ENCODE measurements around the gene OR5H6.
"Not testable (repeated sequence)": the region's sequence is repeated elsewhere in the genome, so short reads cannot be mapped to it uniquely, and the experiment has no call there.

Gene OR5H6

DNA sequence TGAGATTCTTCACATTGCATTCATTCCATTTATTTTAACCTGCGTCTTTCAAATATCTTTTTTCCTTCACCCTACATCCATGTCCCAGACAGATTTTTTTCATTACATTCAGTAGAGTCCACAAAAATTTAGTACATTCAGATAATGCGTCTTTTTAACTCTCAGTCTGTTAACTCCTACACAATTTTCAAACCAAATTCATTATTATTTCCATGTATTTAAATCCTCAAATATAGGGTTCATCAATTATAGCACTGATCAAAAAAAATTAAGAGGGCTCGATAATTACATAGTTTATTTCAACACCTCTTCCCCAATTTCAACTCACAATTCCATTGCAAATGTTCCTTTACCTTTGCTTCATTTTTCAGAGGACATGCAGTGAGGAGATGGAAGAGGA is at the start of gene OR5H6:
OR5H6 (plus strand) TSS at position 301 of the 400 bp plus-strand sequence; CDS start at position 390, 89 bp downstream.
- DNase-seq, result no peak

DNA sequence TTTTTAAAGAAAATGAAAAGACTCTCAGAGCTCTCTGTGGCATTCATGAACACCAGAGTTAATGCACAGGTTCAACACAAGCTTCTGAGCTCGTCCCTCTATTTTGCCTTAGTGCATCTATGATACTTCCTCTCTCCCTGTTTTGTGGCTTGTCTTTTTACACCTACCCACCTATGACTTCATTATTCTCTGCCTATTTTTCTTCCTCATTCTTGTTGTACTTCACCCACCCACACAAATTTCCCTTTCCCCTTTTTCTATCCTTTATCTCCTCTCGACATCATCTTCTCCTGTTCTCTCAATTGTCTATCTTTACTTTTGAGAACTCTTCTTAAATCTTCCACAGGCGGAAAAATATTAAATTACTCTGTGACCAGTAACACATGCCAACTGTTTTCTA is 49.0 kb upstream of the OR5H6 start:
- no peak for DNase-seq

DNA sequence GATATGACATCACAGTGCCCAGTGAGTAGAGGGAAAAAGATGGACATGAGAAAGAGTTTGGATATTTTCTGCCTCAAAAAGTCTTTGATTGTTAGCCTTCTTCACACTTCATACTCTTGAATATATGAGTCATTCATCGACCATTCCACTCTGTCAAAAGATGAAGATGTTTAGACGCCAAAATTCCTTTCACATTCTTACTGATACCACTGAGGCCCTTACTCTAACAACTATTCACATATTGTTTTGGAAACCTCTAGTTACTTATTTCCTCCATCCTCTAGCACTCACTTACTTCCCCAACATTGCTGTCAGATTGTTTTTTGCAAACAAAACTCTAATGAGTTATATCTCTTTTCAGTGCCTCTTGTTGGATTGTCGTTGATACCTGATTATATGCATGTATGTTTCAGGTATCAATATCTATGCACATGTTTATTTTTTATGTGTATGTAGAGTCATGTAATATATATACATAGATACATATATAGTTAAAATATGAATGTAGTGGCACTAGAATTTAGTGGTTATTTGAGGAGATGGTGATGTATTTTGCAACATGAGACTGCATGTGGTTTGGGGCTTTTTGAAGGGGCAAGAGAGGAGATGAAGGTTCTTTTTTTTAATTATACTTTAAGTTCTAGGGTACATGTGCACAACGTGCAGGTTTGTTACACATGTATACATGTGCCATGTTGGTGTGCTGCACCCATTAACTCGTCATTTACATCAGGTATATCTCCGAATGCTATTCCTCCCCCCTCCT is 40.0 kb upstream of the OR5H6 start:
- no peak for DNase-seq

DNA sequence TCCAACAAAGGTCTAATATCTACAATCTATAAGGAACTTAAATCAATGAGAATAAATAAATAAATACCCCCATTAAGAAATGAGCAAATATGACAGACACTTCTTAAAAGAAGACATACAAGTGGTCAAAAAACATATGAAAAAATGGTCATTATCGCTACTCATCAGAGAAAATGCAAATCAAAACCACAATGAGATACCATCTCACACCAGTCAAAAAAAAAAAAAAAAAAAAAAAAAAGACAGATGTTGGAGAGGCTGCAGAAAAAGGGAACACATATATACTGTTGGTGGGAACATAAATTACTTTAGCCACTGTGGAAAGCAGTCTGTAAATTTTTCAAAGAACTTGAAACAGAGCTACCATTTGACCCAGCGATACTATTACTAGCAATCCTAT is 31.6 kb upstream of the OR5H6 start:
- DNase-seq, result no peak

DNA sequence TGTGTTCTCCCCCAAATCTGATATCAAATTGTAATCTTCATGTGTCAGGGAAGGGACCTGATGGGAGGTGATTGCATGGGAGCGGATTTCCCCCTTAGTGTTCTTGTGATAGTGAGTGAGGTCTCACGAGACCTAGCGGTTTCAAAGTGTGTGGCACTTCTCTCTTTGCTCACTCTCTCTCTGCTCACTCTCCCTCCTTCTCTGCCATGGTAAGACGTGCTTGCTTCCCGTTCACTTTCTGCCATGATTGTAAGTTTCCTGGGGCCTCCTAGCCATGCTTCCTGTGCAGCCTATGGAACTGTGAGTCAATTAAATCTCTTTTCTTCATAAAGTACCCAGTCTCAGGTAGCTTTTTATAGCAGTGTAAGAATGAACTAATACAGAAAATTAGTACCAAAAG is 30.6 kb upstream of the OR5H6 start:
- no peak for DNase-seq

DNA sequence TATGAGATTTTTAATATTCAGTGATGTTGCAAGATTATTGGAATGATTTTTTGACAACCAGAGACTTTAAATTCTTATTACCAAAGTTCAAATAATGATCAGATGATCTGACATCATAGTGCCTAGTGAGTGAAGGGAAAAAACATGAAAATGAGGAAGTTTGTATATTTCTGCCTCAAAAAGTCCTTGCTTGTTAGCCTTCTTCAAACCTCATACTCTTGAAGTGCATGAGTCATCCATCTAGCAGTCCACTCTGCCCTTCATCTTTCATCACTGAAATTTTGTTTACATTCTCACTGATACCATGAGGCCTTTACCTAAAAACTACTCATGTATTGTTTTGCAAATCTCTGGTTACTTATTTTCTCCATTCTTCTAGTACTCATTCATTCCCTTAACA is 23.9 kb upstream of the OR5H6 start:
- no peak for DNase-seq

DNA sequence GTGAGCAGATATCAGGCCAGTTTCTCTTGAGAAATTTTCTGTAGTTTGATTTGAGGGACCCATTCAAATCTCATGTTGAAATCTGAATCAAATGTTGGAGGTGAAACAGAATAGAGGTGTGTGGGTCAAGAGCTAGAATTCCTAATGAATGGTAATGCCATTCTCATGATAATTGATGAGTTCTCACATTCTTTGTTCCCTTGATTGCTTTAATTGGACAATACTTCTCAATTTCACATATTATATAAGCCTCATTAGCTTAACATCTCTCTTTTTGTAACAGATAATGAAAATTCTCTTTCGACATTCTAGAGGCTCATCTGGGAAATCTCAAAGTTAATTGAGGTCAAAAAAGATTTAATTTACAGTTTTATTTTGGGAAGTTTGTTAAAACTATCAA is 21.9 kb upstream of the OR5H6 start:
- no peak for DNase-seq

DNA sequence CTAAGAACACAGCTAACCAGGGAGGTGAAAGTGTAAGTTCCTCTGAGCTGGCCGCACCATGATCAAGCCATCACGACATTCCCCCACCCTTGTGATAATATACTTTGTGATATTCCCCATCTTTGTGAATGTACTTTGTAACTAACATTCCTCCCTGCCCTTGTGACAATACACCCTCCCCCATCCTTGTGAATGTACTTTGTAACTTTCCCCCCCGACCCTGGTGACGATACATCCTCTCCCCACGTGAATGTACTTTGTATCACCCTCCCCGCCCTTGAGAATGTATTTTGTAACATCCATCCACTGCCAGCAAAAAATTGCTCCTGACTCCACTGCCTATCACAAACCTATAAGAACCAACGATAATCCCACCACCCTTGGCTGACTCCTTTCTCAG is 20.2 kb upstream of the OR5H6 start:
- no peak for DNase-seq

DNA sequence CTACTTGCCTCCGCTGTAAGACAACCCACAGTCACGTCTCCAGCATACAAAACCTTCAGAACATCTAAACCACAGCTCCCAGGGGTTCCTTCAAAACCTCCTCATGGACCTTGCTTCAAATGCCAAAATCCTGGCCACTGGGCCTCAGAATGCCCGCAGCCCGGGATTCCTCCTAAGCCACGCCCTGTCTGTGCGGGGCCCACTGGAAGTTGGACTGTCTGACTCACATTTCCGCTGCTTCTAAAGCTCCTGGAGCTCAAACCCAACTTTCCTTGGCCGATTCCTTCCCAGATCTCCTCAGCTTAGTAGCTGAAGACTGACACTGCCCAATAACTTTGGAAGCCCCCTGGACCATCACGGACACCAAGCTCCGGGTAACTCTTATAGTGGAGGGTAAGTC is 17.9 kb upstream of the OR5H6 start:
- DNase-seq, result no peak

DNA sequence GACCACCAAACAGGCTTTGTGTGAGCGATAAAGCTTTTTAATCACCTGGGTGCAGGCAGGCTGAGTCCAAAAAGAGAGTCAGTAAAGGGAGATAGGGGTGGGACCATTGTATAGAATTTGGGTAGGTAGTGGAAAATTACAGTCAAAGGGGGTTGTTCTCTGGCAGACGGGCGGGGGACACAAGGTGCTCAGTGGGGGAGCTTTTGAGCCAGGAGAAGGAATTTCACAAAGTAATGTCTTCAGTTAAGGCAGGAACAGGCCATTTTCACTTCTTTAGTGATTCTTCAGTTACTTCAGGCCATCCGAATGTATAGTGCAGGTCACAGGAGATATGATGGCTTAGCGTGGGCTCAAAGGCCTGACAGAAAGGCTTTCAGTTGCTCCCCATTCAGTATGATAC is 8.0 kb upstream of the OR5H6 start:
- not testable (repeated sequence) for DNase-seq

DNA sequence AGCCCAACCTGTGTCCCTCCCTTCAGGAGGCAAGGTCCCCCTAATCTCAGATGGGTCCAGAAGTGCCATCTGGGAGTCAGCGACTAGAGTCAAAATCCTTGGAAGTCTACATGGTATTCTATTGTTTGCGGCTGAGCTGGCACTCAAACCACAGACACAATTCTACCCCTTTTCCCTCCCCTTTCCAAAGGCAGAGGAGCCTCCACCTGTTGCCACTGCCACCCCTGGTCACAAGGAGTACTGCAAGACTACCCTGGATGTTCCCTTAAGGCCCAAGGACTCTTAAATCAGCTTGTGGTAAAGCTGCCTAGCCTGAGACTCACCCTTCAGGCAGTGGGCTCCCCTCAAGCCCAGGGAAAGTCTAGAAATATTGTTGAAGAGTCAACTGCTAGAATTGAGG is 4.3 kb upstream of the OR5H6 start:
- DNase-seq, result peak; percentile 33

DNA sequence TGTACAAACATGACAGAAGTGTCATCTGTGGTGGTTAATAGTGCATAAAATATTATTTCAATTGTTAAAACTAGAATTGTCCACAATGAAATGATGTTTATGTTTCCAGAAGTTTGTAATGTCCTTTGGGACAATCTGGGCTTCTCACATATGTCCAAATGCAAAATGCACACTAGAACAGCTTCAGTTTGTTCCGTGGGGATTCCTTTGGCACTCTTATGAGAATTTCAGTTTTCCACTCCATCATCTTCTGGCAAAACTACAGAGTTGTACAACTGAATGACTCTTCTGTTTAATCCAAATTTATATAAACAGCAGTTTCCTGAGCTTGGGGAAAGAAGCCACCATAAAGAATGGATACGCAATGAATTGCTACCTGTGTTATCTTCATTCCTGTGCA is 2.0 kb upstream of the OR5H6 start:
- no peak for DNase-seq

DNA sequence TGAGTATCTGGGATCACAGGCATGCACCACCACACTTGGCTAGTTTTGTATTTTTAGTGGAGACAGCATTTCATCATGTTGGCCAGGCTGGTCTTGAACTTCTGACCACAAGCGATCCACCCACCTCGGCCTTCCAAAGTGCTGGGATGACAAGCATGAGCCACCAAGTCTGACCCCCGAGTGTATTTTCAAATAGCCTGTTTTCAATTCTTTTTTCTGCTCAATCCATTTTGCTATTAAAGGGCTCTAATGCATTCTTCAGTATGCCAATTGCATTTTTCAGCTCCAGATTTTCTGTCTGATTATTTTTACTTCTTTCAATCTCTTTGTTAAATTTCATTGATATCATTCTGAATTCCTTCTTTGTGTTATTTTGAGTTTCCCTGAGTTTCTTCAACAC is 5.8 kb downstream of the OR5H6 start:
- DNase-seq, result no peak

DNA sequence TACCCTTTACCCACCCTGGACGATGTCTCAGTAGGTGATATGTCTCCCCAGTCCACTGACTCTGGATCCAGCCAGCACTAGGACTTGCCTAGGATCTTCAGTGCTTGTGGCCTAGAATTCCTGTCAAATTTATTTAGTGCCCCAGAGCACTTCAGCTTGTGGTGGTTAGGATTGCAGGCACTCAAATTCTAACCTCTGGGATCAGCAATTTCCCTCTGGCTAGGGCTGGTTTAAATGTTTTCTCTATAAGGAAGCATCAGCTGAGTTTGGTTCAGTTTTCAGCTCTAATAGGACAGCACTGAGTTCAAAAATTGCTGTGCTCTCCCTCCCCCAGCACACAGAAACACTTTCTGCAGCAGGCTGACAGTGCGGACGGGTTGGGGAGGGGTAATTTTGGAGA is 8.1 kb downstream of the OR5H6 start:
- DNase-seq, result no peak

DNA sequence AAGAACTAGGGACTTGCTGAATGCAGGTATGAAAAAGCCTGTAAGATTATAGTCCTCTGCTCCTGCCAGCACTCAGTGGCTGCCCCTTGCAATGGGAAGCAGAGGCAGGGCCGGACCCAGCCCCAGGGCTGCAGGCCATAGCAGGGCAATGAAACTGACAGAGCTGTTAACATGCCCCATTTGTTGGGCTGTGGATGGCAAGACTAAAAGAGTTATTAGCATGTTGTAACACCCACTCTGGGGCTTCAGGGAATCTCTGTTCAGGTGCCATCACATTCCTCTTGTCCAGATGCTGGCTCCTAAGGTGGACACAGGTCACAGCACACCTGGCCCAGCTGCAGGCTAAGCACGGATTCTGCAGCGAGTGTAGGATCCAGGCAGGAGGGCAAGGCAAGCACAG is 10.9 kb downstream of the OR5H6 start:
- DNase-seq, result no peak

DNA sequence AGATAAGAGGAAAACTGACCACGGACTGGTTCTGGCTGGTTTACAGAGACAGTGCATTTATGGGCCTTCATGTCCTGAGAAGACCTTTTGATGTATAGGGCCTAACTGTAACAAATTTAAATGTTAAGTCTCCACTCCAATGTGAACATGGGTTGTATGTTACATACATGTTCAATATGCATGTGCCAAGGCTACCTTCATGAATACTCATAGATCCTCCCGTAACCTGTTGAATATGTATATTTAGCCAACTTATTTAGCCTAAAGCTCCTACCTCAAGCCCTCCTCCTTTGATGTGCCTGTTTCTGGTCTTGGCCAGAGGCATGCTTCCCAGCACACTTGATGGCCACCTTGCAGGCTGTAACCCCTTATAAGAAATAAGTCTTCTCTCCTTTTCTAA is 18.2 kb downstream of the OR5H6 start, which contains the start of gene OR5H2:
OR5H2 (plus strand) TSS at position 301 of the 400 bp plus-strand sequence. CDS start 398 bp downstream, outside the sequence.
- DNase-seq, result no peak

DNA sequence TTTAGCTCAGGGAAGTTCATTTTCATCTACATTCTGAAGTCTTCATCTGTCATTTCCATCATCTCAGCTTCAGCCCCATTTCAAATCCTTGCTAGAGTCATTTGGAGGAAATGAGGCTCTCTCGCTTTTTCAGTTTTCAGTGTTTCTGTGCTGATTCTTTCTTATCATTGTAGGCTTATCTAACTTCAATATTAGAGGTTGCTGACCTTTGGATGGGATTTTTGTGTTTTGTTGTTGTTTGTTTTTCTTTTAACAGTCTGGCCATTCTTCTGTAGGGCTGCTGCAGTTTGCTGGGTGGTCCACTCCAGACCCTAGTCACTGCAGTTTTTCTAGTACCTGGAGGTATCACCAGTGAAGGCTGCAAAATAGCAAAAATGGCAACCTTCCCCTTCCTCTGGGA is 26.9 kb downstream of the OR5H6 start:
- no peak for DNase-seq

DNA sequence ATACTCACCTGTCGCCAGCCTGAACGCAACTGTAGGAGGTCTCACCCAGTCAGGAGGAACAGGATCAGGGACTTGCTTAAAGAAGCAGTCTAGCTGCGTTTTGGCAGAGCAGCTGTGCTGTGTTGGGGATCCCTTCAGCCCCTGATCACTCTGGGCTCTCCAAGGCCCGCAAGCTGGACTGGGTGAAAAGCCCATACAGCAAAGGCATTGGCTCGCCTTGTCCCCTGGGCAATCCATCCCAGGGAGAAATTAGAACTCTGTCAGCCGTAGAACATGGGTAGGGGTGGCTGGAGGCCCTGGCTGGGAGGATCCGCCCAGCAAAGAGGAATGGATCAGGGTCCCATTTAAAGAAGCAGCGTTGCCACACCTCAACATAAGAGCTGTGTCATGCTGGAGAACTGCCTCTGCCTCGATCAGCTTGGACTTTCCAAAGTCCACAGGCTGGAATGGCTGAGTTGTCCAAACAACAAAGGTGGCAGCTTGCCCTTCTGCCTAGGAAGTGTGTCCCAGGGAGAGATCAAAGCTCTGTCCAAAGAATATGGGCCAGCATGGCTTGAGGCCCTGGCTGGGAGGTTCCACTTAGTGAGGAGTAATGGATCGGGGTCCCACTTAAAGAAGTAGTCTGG is 27.4 kb downstream of the OR5H6 start:
- DNase-seq, result no peak

Data from hematopoietic multipotent progenitor cell treated with erythropoietin and hydrocortisone succinate and interleukin-3 and kit ligand, for 6 days (in vitro differentiated cells).